HG03103 (cell line): ENCODE results near the gene RBM5.
A peak's percentile ranks its signal among the peaks of the same experiment; 100 is the strongest.
"Not testable (repeated sequence)": the region's sequence is repeated elsewhere in the genome, so short reads cannot be mapped to it uniquely, and the experiment has no call there.

ENCODE experiments used
- ATAC-seq: cut with Tn5 transposase; IDR thresholded peaks from one replicate; pipeline ENCODE4 v1.9.1; 2021; ENCODE audit warnings: low read depth; ENCODE audit not compliant: unreplicated experiment

RBM5 gene

GRCh38 chr3:50088725-50089608, at the start of gene RBM5:
Gene RBM5 (plus strand): TSS chr3:50088919. CDS start chr3:50090435, 1,516 bp downstream.
- ATAC-seq = peak; percentile 93

GRCh38 chr3:50044976-50045375, 43.7 kb upstream of the RBM5 start:
- no peak for ATAC-seq

GRCh38 chr3:50047426-50047825, 41.3 kb upstream of the RBM5 start:
- no peak for ATAC-seq

- no peak for ATAC-seq
Measured at GRCh38 chr3:50050361-50050760, 38.4 kb upstream of the RBM5 start.

- ATAC-seq = no peak
Measured at GRCh38 chr3:50057756-50058155, 31.0 kb upstream of the RBM5 start.

GRCh38 chr3:50068134-50068533, 20.6 kb upstream of the RBM5 start:
- no peak for ATAC-seq

- no peak for ATAC-seq
Measured at GRCh38 chr3:50078091-50078490, 10.6 kb upstream of the RBM5 start.

GRCh38 chr3:50078622-50079021, 10.1 kb upstream of the RBM5 start:
- no peak for ATAC-seq

GRCh38 chr3:50084951-50085350, 3.8 kb upstream of the RBM5 start:
- not testable (repeated sequence) for ATAC-seq

- ATAC-seq = no peak
Measured at GRCh38 chr3:50089609-50089945, 858 bp downstream of the RBM5 start.

GRCh38 chr3:50090984-50091383, 2.3 kb downstream of the RBM5 start:
- ATAC-seq = no peak

GRCh38 chr3:50095352-50095998, 6.8 kb downstream of the RBM5 start:
- ATAC-seq = no peak

- ATAC-seq = no peak
Measured at GRCh38 chr3:50100386-50100785, 11.7 kb downstream of the RBM5 start.

- ATAC-seq = no peak
Measured at GRCh38 chr3:50100956-50101845, 12.5 kb downstream of the RBM5 start.

- ATAC-seq = no peak
Measured at GRCh38 chr3:50102558-50102957, 13.8 kb downstream of the RBM5 start.

- ATAC-seq = no peak
Measured at GRCh38 chr3:50111757-50112156, 23.0 kb downstream of the RBM5 start.

- no peak for ATAC-seq
Measured at GRCh38 chr3:50112462-50112861, 23.7 kb downstream of the RBM5 start.

GRCh38 chr3:50117120-50117519, 28.4 kb downstream of the RBM5 start:
- no peak for ATAC-seq

- no peak for ATAC-seq
Measured at GRCh38 chr3:50118237-50118636, 29.5 kb downstream of the RBM5 start.

GRCh38 chr3:50119786-50120185, 31.1 kb downstream of the RBM5 start:
- no peak for ATAC-seq
